ENCODE data around the gene PLEKHG5. TPM values are rescaled to one million over a fixed set of nuclear protein-coding genes. Genes with fewer than 3 reads are reported as not detected.
A peak's percentile ranks its signal among the peaks of the same experiment; 100 is the strongest.
"Not testable (repeated sequence)": the region's sequence is repeated elsewhere in the genome, so short reads cannot be mapped to it uniquely, and the experiment has no call there.

Gene PLEKHG5
- total and polyA plus RNA-seq, 4 donors: 3.4 to 22.9 (median 10.0) TPM

- Histone ChIP-seq H3K4me3 (no peak overlapping the region), H3K9me3 (ENCODE audit: control insufficient read depth in 4 of 4, insufficient read depth in 3 of 4, low read length in 3 of 4) (no peaks in the 10 kb centered on the region), H3K27me3 (ENCODE audit: control insufficient read depth in 3 of 3, insufficient read depth in 3 of 3, low read length in 2 of 3) (no peaks in the 10 kb centered on the region), H3K36me3 (ENCODE audit: control insufficient read depth in 4 of 4, insufficient read depth in 4 of 4, low read length in 4 of 4) (no peaks in the 10 kb centered on the region), H3K9ac (ENCODE audit: insufficient read depth in 1 of 2, low read length in 2 of 2) (no peak overlapping the region), H3K4me1 (ENCODE audit: control insufficient read depth in 5 of 5, insufficient read depth in 5 of 5, low read length in 5 of 5) (peaks cover 0 to 18% (median 10%) of the 10 kb centered on the region in 5 donors), H3K27ac (ENCODE audit: low read depth in 1 of 2, low read length in 1 of 2) (no peak overlapping the region)
- ATAC-seq (ENCODE audit: insufficient read depth, low FRiP score): no peak
- TF ChIP-seq CTCF (IDR thresholded peaks at IDR 0.05; ENCODE audit: control extremely low read depth, extremely low read depth): no peak
- 88 to 90% methylated on average over 4 of the region's 4 CpGs for WGBS, 2 donors
- DNase-seq: no peak
Measured at GRCh38 chr1:6494627-6495026, 3.2 kb upstream of the PLEKHG5 start.

- WGBS, 2 donors: 88 to 95% methylated on average over 4 of the region's 4 CpGs
- not testable (repeated sequence) for DNase-seq; H3K27me3 ChIP-seq (ENCODE audit: control insufficient read depth in 3 of 3, insufficient read depth in 3 of 3, low read length in 2 of 3); ATAC-seq (ENCODE audit: insufficient read depth, low FRiP score); H3K9me3 ChIP-seq (ENCODE audit: control insufficient read depth in 4 of 4, insufficient read depth in 3 of 4, low read length in 3 of 4); H3K36me3 ChIP-seq (ENCODE audit: control insufficient read depth in 4 of 4, insufficient read depth in 4 of 4, low read length in 4 of 4); H3K4me3 ChIP-seq; H3K27ac ChIP-seq (ENCODE audit: low read depth in 1 of 2, low read length in 1 of 2); H3K9ac ChIP-seq (ENCODE audit: insufficient read depth in 1 of 2, low read length in 2 of 2)
- H3K4me1 ChIP-seq (ENCODE audit: control insufficient read depth in 5 of 5, insufficient read depth in 5 of 5, low read length in 5 of 5): peaks cover 0 to 18% (median 10%) of the 10 kb centered on the region in 5 donors
Measured at GRCh38 chr1:6493834-6494223, 2.4 kb upstream of the PLEKHG5 start.

GRCh38 chr1:6491966-6492365 lies 499 bp upstream of the PLEKHG5 start:
- Histone ChIP-seq H3K27me3 (ENCODE audit: control insufficient read depth in 3 of 3, insufficient read depth in 3 of 3, low read length in 2 of 3) (no peaks in the 10 kb centered on the region), H3K4me3 (no peak overlapping the region), H3K9me3 (ENCODE audit: control insufficient read depth in 4 of 4, insufficient read depth in 3 of 4, low read length in 3 of 4) (no peaks in the 10 kb centered on the region), H3K9ac (ENCODE audit: insufficient read depth in 1 of 2, low read length in 2 of 2) (no peak overlapping the region), H3K36me3 (ENCODE audit: control insufficient read depth in 4 of 4, insufficient read depth in 4 of 4, low read length in 4 of 4) (no peaks in the 10 kb centered on the region), H3K27ac (ENCODE audit: low read depth in 1 of 2, low read length in 1 of 2) (peak overlapping the region in 1 of 2 donors; percentile 17), H3K4me1 (ENCODE audit: control insufficient read depth in 5 of 5, insufficient read depth in 5 of 5, low read length in 5 of 5) (peaks cover 0 to 18% (median 7%) of the 10 kb centered on the region in 5 donors)
- WGBS, 2 donors: 76 to 80% methylated on average over 10 of the region's 10 CpGs
- DNase-seq (no peak), ATAC-seq (ENCODE audit: insufficient read depth, low FRiP score) (no peak)
- TF ChIP-seq CTCF (IDR thresholded peaks at IDR 0.05; ENCODE audit: control extremely low read depth, extremely low read depth): no peak

- Histone ChIP-seq H3K27me3 (ENCODE audit: control insufficient read depth in 3 of 3, insufficient read depth in 3 of 3, low read length in 2 of 3) (no peaks in the 10 kb centered on the region), H3K9ac (ENCODE audit: insufficient read depth in 1 of 2, low read length in 2 of 2) (no peak overlapping the region), H3K9me3 (ENCODE audit: control insufficient read depth in 4 of 4, insufficient read depth in 3 of 4, low read length in 3 of 4) (no peaks in the 10 kb centered on the region), H3K4me3 (peak overlapping the region; percentile 33), H3K4me1 (ENCODE audit: control insufficient read depth in 5 of 5, insufficient read depth in 5 of 5, low read length in 5 of 5) (peaks cover 0 to 21% (median 9%) of the 10 kb centered on the region in 5 donors), H3K36me3 (ENCODE audit: control insufficient read depth in 4 of 4, insufficient read depth in 4 of 4, low read length in 4 of 4) (no peaks in the 10 kb centered on the region), H3K27ac (ENCODE audit: low read depth in 1 of 2, low read length in 1 of 2) (peak overlapping the region; percentile 33 to 74)
- TF ChIP-seq CTCF (IDR thresholded peaks at IDR 0.05; ENCODE audit: control extremely low read depth, extremely low read depth): no peak
- no peak for ATAC-seq (ENCODE audit: insufficient read depth, low FRiP score)
- 44 to 49% methylated on average over 5 to 6 of the region's 6 CpGs for WGBS, 2 donors
- DNase-seq: no peak
Measured at GRCh38 chr1:6491081-6491449, 402 bp downstream of the PLEKHG5 start.

Measured in lung (tissue), 12 donors.